CD14-positive monocyte (primary cell): ENCODE data around the gene RBBP6. TPM values are rescaled to one million over a fixed set of nuclear protein-coding genes. Genes with fewer than 3 reads are reported as not detected.

Experiments
- DNase-seq, 3 donors: peaks; one replicate each; pipeline ENCODE4 v3.0.0-alpha.2; 2011 to 2022
- H2AFZ ChIP-seq: 2 replicates; pipeline ENCODE4 v1.6.0; 2012; ENCODE audit warnings: mild to moderate bottlenecking, low read depth, low read length, inconsistent platforms; ENCODE audit not compliant: insufficient read depth, poor library complexity, severe bottlenecking
- H3K27ac ChIP-seq, 2 donors: 1 replicate in 1 of 2; 2 replicates in 1 of 2; pipeline ENCODE4 v1.5.1; 2012 to 2013; ENCODE audit warnings: low read length in 2 of 2, control low read depth in 1 of 2, inconsistent platforms in 1 of 2, low read depth in 1 of 2, mild to moderate bottlenecking in 1 of 2
- H3K27me3 ChIP-seq, 2 donors: one replicate each; pipeline versions ENCODE4 v1.6.0 to v1.6.1; 2011 to 2013; ENCODE audit warnings: low read length in 2 of 2; ENCODE audit not compliant: control insufficient read depth in 2 of 2, insufficient read depth in 2 of 2
- H3K36me3 ChIP-seq, 2 donors: replicated peaks in 1 of 2; 1 replicate in 1 of 2; 2 replicates in 1 of 2; pipeline versions ENCODE4 v1.5.1 to v1.6.1; 2012 to 2013; ENCODE audit warnings: low read length in 2 of 2, control low read depth in 1 of 2, inconsistent platforms in 1 of 2, mild to moderate bottlenecking in 1 of 2; ENCODE audit not compliant: insufficient read depth in 2 of 2, control insufficient read depth in 1 of 2
- H3K4me1 ChIP-seq, 2 donors: 1 replicate in 1 of 2; 2 replicates in 1 of 2; pipeline versions ENCODE4 v1.5.1 to v1.6.1; 2012 to 2013; ENCODE audit warnings: low read length in 2 of 2, control low read depth in 1 of 2, inconsistent platforms in 1 of 2, mild to moderate bottlenecking in 1 of 2, moderate library complexity in 1 of 2; ENCODE audit not compliant: insufficient read depth in 2 of 2, control insufficient read depth in 1 of 2
- H3K4me2 ChIP-seq: replicated peaks from 2 replicates; pipeline ENCODE3; 2012; ENCODE audit warnings: low read length, moderate library complexity, mild to moderate bottlenecking; ENCODE audit not compliant: poor library complexity, severe bottlenecking; ENCODE audit errors: extremely low read depth
- H3K4me3 ChIP-seq, 3 experiments: fragments of 200-600 bp in 1 of 3; sonication (generic) in 1 of 3; replicated peaks in 1 of 3; 1 replicate in 2 of 3; 2 replicates in 1 of 3; pipeline ENCODE4 v1.5.1; 2011 to 2013; ENCODE audit warnings: low read length in 3 of 3, mild to moderate bottlenecking in 3 of 3, control low read depth in 2 of 3, low read depth in 2 of 3, inconsistent platforms in 1 of 3, moderate library complexity in 1 of 3
- H3K79me2 ChIP-seq: 2 replicates; pipeline ENCODE4 v1.6.0; 2012; ENCODE audit warnings: mild to moderate bottlenecking, control low read depth, inconsistent platforms, low read length, moderate library complexity; ENCODE audit not compliant: insufficient read depth
- H3K9ac ChIP-seq: 2 replicates; pipeline ENCODE4 v1.6.0; 2017; ENCODE audit warnings: low read length, mild to moderate bottlenecking; ENCODE audit not compliant: insufficient read depth, poor library complexity, severe bottlenecking
- H3K9me3 ChIP-seq, 2 donors: replicated peaks in 1 of 2; 1 replicate in 1 of 2; 2 replicates in 1 of 2; pipeline versions ENCODE4 v1.5.1 to v1.6.1; 2012 to 2013; ENCODE audit warnings: low read length in 2 of 2, control low read depth in 1 of 2; ENCODE audit not compliant: control insufficient read depth in 1 of 2, insufficient read depth in 1 of 2
- H4K20me1 ChIP-seq: 2 replicates; pipeline ENCODE4 v1.6.0; 2012; ENCODE audit warnings: mild to moderate bottlenecking, low read length, control low read depth, moderate library complexity; ENCODE audit not compliant: insufficient read depth
- H3K27ac Mint-ChIP-seq, 7 donors: one replicate each; pipeline ENCODE4 v1.8.0; 2020; ENCODE audit warnings: mild to moderate bottlenecking in 7 of 7, mixed read lengths in 7 of 7, moderate library complexity in 6 of 7, inconsistent platforms in 2 of 7
- H3K27me3 Mint-ChIP-seq, 3 donors: one replicate each; pipeline ENCODE4 v1.8.0; 2021 to 2022; ENCODE audit warnings: low read depth in 3 of 3, mild to moderate bottlenecking in 3 of 3, mixed read lengths in 3 of 3, moderate library complexity in 3 of 3, inconsistent platforms in 1 of 3
- H3K36me3 Mint-ChIP-seq, 2 donors: one replicate each; pipeline ENCODE4 v1.8.0; 2020; ENCODE audit warnings: mixed read lengths in 2 of 2, inconsistent platforms in 1 of 2, mild to moderate bottlenecking in 1 of 2
- H3K4me1 Mint-ChIP-seq: one replicate; pipeline ENCODE4 v1.8.0; 2020; ENCODE audit warnings: mild to moderate bottlenecking, mixed read lengths
- H3K4me3 Mint-ChIP-seq, 2 donors: one replicate each; pipeline ENCODE4 v1.8.0; 2020; ENCODE audit warnings: mild to moderate bottlenecking in 2 of 2, mixed read lengths in 2 of 2, moderate library complexity in 1 of 2
- H3K9me3 Mint-ChIP-seq, 7 donors: one replicate each; pipeline ENCODE4 v1.8.0; 2020 to 2022; ENCODE audit warnings: mixed read lengths in 7 of 7, mild to moderate bottlenecking in 6 of 7, moderate library complexity in 6 of 7, inconsistent platforms in 2 of 7
- CTCF ChIP-seq: fragments of 200-600 bp; IDR thresholded peaks from one replicate; pipeline ENCODE4 v1.8.0; 2022; ENCODE audit warnings: antibody characterized with exemption, mild to moderate bottlenecking
- WGBS: methylation state at CpG from one replicate; pipeline ENCODE4 v1.1.5; 2013; ENCODE audit warnings: missing lambda C conversion rate; ENCODE audit not compliant: insufficient coverage; 5-methylcytosine and 5-hydroxymethylcytosine counted together
- intact Hi-C, 2 donors: fragments of 100-400 bp; cut with micrococcal nuclease; formaldehyde crosslinking; loops; one replicate each; pipeline versions ENCODE4 v1.15.0 to v1.15.1; 2023
- polyA plus RNA-seq, 3 donors: library from polyadenylated mRNA; depleted of rRNA in 1 of 3; unstranded in 2 of 3; stranded (reverse) in 1 of 3; fragments of 300-500 nt in 2 of 3; fragments of >200 nt in 1 of 3; fragmentation: Illumina TruSeq in 2 of 3; gene quantifications; 1 replicate in 2 of 3; 2 replicates in 1 of 3; pipeline ENCODE4 v1.2.3, GENCODE V29; 2012 to 2021

The RBBP6 gene
- polyA plus RNA-seq, 3 donors, result 13.2 to 85.2 (median 20.1) TPM

- no peaks in the 10 kb centered on the region for H3K27me3 ChIP-seq
- WGBS, result 100% methylated on average over 2 of the region's 5 CpGs
- no peaks in the 10 kb centered on the region for H3K9me3 Mint-ChIP-seq
- DNase-seq, result no peak
- no peaks in the 10 kb centered on the region for H3K9me3 ChIP-seq
- no peak overlapping the region for H3K27ac ChIP-seq
- H3K36me3 ChIP-seq, result no peaks in the 10 kb centered on the region
- H3K9ac ChIP-seq, result no peak overlapping the region
- H3K4me2 ChIP-seq, result no peak overlapping the region
- no peak overlapping the region for H3K4me3 Mint-ChIP-seq
- H3K4me3 ChIP-seq, result no peak overlapping the region
- no peaks in the 10 kb centered on the region for H3K36me3 Mint-ChIP-seq
- H3K79me2 ChIP-seq, result no peaks in the 10 kb centered on the region
- intact Hi-C loops, result no loop called here
- no peak overlapping the region for H2AFZ ChIP-seq
- no peak for TF ChIP-seq CTCF
- H3K4me1 Mint-ChIP-seq, result peaks cover under 1% of the 10 kb centered on the region
- no peaks in the 10 kb centered on the region for H3K4me1 ChIP-seq
- no peaks in the 10 kb centered on the region for H4K20me1 ChIP-seq
- H3K27ac Mint-ChIP-seq, result no peak overlapping the region
- H3K27me3 Mint-ChIP-seq, result peaks cover 10 to 17% (median 12%) of the 10 kb centered on the region in 3 donors
Measured at GRCh38 chr16:24511792-24512191, 27.6 kb upstream of the RBBP6 start.

DNA sequence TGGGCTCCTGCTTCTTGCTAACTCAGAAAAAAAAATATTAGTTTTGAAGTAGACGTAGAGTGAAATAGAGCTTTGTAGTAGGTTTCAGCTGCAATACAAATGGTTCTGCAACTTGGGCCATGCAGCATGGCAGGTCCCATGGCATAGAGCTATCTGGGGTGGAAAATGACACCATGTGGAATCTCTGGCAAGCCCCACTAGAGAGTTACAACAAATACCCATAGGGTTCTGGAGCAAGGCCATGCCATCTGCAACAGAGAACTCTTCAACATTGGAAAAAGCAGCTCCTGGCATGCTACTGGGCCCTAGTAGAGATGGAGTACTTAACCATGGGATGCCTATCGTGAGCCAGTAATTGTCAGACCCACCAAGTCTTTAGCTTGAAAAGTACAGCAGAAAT is 25.3 kb upstream of the RBBP6 start:
- TF ChIP-seq CTCF, result no peak
- Histone ChIP-seq H2AFZ (no peak overlapping the region), H3K27me3 (no peaks in the 10 kb centered on the region), H3K9me3 (no peaks in the 10 kb centered on the region), H3K9ac (no peak overlapping the region), H4K20me1 (no peaks in the 10 kb centered on the region), H3K27ac (no peak overlapping the region), H3K79me2 (no peaks in the 10 kb centered on the region), H3K36me3 (no peaks in the 10 kb centered on the region), H3K4me3 (no peak overlapping the region), H3K4me2 (no peak overlapping the region), H3K4me1 (peaks cover 0 to 5% of the 10 kb centered on the region in 2 donors)
- H3K9me3 Mint-ChIP-seq, result no peaks in the 10 kb centered on the region
- no peaks in the 10 kb centered on the region for H3K36me3 Mint-ChIP-seq
- intact Hi-C loops, result no loop called here
- peaks cover 10 to 15% (median 14%) of the 10 kb centered on the region in 3 donors for H3K27me3 Mint-ChIP-seq
- 93% methylated on average over 1 of the region's 2 CpGs for WGBS
- peaks cover 6% of the 10 kb centered on the region for H3K4me1 Mint-ChIP-seq
- no peak overlapping the region for H3K4me3 Mint-ChIP-seq
- H3K27ac Mint-ChIP-seq, result no peak overlapping the region
- DNase-seq, result no peak
